D721Med (cell line): ENCODE results near the gene MEGF10.

Experiments used
- DNase-seq: peaks from one replicate; pipeline ENCODE4 v3.0.0; 2011; ENCODE audit warnings: low spot score; ENCODE audit not compliant: insufficient read length
- FAIRE-seq: peaks from 2 replicates; lab custom pipeline; 2011; peaks lifted over from hg19 to GRCh38; lab: Jason Lieb, UNC
- TF ChIP-seq, protein P1 (sequence below): IDR thresholded peaks from 2 replicates; pipeline ENCODE4 v1.5.1; 2012; ENCODE audit warnings: mild to moderate bottlenecking, control low read depth; ENCODE audit not compliant: insufficient read depth; ENCODE audit errors: missing control alignments

MEGF10 gene

GRCh38 chr5:127418367-127418766, 127.8 kb downstream of the MEGF10 start:
- TF ChIP-seq, protein P1, sequence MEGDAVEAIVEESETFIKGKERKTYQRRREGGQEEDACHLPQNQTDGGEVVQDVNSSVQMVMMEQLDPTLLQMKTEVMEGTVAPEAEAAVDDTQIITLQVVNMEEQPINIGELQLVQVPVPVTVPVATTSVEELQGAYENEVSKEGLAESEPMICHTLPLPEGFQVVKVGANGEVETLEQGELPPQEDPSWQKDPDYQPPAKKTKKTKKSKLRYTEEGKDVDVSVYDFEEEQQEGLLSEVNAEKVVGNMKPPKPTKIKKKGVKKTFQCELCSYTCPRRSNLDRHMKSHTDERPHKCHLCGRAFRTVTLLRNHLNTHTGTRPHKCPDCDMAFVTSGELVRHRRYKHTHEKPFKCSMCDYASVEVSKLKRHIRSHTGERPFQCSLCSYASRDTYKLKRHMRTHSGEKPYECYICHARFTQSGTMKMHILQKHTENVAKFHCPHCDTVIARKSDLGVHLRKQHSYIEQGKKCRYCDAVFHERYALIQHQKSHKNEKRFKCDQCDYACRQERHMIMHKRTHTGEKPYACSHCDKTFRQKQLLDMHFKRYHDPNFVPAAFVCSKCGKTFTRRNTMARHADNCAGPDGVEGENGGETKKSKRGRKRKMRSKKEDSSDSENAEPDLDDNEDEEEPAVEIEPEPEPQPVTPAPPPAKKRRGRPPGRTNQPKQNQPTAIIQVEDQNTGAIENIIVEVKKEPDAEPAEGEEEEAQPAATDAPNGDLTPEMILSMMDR, result no peak
- FAIRE-seq, result no peak
- no peak for DNase-seq

DNA sequence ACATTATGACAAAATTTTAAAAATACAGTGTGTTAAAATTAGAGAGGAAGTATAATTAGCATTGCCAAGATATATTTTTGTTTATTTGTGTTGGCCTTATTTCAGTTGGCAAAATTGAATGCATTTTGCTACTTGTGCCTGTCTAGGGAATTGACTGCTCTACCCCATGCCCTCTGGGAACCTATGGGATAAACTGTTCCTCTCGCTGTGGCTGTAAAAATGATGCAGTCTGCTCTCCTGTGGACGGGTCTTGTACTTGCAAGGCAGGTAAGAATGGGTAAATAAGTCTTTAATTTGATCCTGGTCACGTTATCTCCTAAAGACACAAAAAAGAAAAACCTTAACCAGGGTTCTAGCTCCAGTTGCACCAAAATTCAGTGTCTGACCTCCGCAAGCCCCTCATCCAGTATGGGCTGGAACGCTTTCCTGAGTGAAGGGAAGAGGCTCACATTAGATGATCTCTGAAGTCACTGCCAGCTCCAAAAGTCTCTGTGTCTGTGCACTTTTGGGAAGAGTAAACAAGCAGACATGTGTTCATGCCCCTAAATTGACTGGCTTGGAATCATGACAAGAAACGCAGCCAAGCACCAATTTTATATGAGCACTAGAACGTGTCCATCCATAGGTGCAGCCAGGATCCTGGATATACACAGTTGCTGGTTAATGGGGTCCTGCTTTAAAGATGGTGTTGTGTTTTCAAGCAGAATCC, 128.5 kb downstream of the MEGF10 start:
- TF ChIP-seq, protein P1, result no peak
- FAIRE-seq, result no peak
- DNase-seq, result no peak

GRCh38 chr5:127419683-127420257, 129.2 kb downstream of the MEGF10 start:
- no peak for DNase-seq
- FAIRE-seq, result no peak
- TF ChIP-seq, protein P1, result no peak

DNA sequence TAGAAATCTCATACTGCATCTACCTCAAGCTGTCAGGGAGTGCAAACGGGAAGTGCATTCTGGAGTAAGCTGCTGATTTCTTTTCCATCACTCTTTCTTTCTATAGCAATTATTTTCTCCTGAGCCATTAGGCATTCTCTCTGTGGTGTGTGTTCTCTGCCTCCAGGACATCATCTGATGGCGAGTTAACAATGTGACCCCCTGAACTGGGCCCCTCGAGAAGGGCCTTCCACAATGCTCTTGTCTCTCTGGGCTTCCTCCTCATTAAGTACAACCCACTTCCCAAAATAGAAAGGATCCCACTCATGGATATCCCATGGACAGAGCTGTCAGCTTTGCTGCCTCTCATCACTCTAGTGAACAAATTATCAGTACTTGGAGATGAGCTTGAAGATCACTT, 130.2 kb downstream of the MEGF10 start:
- TF ChIP-seq, protein P1, result no peak
- FAIRE-seq (no peak), DNase-seq (no peak)

- FAIRE-seq, result no peak
- TF ChIP-seq, protein P1, result no peak
- DNase-seq, result no peak
Observed at GRCh38 chr5:127421471-127421870, 130.9 kb downstream of the MEGF10 start.

DNA sequence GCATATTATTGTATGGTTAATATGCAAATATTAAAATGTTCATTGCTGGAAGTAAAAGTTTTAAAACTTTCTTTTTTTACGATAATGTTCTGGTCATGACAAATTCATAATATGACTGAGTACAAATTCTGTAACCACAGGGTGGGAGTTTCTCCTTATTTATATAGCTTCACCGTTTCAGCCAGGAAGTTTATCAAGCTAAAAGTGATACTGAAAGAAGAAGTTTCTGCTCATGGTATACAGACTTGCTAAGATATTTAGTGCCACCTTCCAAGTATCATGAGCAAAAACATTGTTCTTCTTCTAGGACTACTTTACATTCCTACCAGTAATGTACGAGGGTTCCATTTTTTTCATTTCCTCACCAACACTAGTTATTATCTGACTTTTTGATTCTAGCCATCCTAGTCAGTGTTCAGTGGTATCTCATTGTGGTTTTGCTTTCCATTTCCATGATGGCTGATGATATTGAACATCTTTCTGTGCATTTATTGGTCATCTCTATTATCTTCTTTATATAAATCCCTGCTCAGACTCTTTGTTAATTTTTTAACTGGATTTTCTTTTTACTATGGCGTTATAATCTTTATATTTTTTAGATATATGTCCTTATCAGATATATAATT, 132.7 kb downstream of the MEGF10 start:
- FAIRE-seq, result no peak
- TF ChIP-seq, protein P1, result no peak
- no peak for DNase-seq

- TF ChIP-seq, protein P1, result no peak
- FAIRE-seq (no peak), DNase-seq (no peak)
Observed at GRCh38 chr5:127425037-127425436, 134.4 kb downstream of the MEGF10 start.
